ENCODE measurements around the gene LYZ.

- no peak for TF ChIP-seq CTCF (optimal IDR thresholded peaks at IDR 0.05 in 1 of 3, IDR thresholded peaks at IDR 0.05 in 1 of 3, conservative IDR thresholded peaks at IDR 0.05 in 1 of 3; ENCODE audit: extremely low read depth in 1 of 3, insufficient read depth in 2 of 3, low read length in 3 of 3)
- no peak for TF ChIP-seq EZH2 (IDR thresholded peaks at IDR 0.05; ENCODE audit: low read length)
Measured at GRCh38 chr12:69359531-69360347, 11.6 kb downstream of the LYZ start, which contains the start of gene YEATS4.

All from keratinocyte (primary cell).